Measurements from ENCODE around the gene COX20.

DNA sequence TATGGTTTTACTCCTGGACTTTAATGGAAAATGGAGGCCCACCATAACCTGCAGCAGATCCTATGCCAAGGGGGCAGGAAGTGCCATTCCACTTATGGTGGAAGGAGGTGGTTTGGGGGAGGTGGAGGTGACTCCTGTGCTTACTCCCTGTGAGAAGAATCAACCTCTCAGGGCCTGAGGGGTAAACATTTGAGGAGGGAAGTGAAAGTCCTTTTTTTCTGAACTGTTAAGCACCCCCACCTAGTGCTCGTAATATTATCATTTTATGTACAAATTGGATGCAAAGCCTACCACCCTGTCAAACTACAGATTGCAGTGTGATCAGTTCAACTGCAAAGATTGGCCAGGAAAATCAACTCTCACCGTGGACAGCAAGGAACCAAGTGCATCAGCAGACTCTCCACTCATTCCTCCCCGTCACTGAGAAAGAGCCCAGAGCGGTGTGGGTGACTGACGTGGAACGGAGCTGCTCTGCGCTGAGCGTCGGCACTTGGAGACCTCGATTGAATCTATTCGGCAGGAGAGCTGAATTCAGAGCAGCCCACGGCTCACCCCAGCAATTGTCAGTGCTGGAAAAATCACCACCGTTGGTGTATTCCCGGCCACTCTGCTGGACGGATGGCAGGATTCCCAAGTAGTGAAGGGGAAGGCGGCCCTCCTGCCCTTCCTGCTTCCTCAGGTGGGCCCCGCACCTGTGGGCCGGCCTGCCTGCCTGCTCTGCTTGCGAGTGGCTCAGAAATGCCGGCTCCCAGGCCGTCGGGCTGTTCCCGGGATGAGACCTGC lies 46.8 kb upstream of the COX20 start:
- TF ChIP-seq, protein P1, sequence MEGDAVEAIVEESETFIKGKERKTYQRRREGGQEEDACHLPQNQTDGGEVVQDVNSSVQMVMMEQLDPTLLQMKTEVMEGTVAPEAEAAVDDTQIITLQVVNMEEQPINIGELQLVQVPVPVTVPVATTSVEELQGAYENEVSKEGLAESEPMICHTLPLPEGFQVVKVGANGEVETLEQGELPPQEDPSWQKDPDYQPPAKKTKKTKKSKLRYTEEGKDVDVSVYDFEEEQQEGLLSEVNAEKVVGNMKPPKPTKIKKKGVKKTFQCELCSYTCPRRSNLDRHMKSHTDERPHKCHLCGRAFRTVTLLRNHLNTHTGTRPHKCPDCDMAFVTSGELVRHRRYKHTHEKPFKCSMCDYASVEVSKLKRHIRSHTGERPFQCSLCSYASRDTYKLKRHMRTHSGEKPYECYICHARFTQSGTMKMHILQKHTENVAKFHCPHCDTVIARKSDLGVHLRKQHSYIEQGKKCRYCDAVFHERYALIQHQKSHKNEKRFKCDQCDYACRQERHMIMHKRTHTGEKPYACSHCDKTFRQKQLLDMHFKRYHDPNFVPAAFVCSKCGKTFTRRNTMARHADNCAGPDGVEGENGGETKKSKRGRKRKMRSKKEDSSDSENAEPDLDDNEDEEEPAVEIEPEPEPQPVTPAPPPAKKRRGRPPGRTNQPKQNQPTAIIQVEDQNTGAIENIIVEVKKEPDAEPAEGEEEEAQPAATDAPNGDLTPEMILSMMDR (IDR thresholded peaks at IDR 0.05): no peak
- TF ChIP-seq SP1 (CRISPR knock-in tag; conservative IDR thresholded peaks at IDR 0.05): no peak
- no peak for TF ChIP-seq ZBTB21 (CRISPR knock-in tag; IDR thresholded peaks at IDR 0.05; ENCODE audit: borderline replicate concordance)
- TF ChIP-seq CBFB (CRISPR knock-in tag; IDR thresholded peaks at IDR 0.05; ENCODE audit: low read depth): no peak
- TF ChIP-seq, protein P2, sequence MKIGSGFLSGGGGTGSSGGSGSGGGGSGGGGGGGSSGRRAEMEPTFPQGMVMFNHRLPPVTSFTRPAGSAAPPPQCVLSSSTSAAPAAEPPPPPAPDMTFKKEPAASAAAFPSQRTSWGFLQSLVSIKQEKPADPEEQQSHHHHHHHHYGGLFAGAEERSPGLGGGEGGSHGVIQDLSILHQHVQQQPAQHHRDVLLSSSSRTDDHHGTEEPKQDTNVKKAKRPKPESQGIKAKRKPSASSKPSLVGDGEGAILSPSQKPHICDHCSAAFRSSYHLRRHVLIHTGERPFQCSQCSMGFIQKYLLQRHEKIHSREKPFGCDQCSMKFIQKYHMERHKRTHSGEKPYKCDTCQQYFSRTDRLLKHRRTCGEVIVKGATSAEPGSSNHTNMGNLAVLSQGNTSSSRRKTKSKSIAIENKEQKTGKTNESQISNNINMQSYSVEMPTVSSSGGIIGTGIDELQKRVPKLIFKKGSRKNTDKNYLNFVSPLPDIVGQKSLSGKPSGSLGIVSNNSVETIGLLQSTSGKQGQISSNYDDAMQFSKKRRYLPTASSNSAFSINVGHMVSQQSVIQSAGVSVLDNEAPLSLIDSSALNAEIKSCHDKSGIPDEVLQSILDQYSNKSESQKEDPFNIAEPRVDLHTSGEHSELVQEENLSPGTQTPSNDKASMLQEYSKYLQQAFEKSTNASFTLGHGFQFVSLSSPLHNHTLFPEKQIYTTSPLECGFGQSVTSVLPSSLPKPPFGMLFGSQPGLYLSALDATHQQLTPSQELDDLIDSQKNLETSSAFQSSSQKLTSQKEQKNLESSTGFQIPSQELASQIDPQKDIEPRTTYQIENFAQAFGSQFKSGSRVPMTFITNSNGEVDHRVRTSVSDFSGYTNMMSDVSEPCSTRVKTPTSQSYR (CRISPR knock-in tag; IDR thresholded peaks at IDR 0.05): no peak
- TF ChIP-seq ZNF263 (CRISPR knock-in tag; IDR thresholded peaks at IDR 0.05; ENCODE audit: low read depth): no peak
